DOHH2 (cell line): ENCODE measurements around the gene SRGAP2C.
"Not testable (repeated sequence)": the region's sequence is repeated elsewhere in the genome, so short reads cannot be mapped to it uniquely, and the experiment has no call there.

Experiments
- H3F3A ChIP-seq: fragments of 200-600 bp; sonication (generic), shearing (Covaris generic); 2 replicates; pipeline ENCODE4 v1.6.0; 2016; ENCODE audit warnings: antibody characterized with exemption, mild to moderate bottlenecking; ENCODE audit not compliant: control insufficient read depth, insufficient read depth
- H3K27ac ChIP-seq: fragments of 200-600 bp; sonication (generic); 2 replicates; pipeline ENCODE4 v1.5.1; 2014; ENCODE audit warnings: low read depth, mild to moderate bottlenecking, low read length, moderate library complexity
- H3K27me3 ChIP-seq: fragments of 200-600 bp; sonication (generic); 2 replicates; pipeline ENCODE4 v1.6.1; 2014; ENCODE audit warnings: mild to moderate bottlenecking, low read length, mixed read lengths; ENCODE audit not compliant: control insufficient read depth
- H3K36me3 ChIP-seq: fragments of 200-600 bp; sonication (generic); 2 replicates; pipeline ENCODE4 v1.6.1; 2014; ENCODE audit warnings: mild to moderate bottlenecking, low read length, moderate library complexity, mixed read lengths; ENCODE audit not compliant: control insufficient read depth
- H3K4me1 ChIP-seq: fragments of 200-600 bp; sonication (generic); 2 replicates; pipeline ENCODE4 v1.6.1; 2014; ENCODE audit warnings: mild to moderate bottlenecking, low read length, mixed read lengths; ENCODE audit not compliant: control insufficient read depth
- H3K4me2 ChIP-seq: fragments of 200-600 bp; sonication (generic); 2 replicates; pipeline ENCODE4 v1.6.0; 2014; ENCODE audit warnings: mild to moderate bottlenecking, low read length, moderate library complexity
- H3K4me3 ChIP-seq: fragments of 200-600 bp; sonication (generic); 2 replicates; pipeline ENCODE4 v1.5.1; 2014; ENCODE audit warnings: mild to moderate bottlenecking, low read length, mixed read lengths
- H3K79me2 ChIP-seq: fragments of 200-600 bp; sonication (generic); 2 replicates; pipeline ENCODE4 v1.6.1; 2014; ENCODE audit warnings: mild to moderate bottlenecking, low read length, mixed read lengths; ENCODE audit not compliant: control insufficient read depth
- H3K9me2 ChIP-seq: fragments of 200-600 bp; sonication (generic); replicated peaks from 2 replicates; pipeline ENCODE4 v1.6.1; 2014; ENCODE audit warnings: mild to moderate bottlenecking, low read length, mixed read lengths; ENCODE audit not compliant: control insufficient read depth
- H3K9me3 ChIP-seq: fragments of 200-600 bp; sonication (generic); 2 replicates; pipeline ENCODE4 v1.6.1; 2014; ENCODE audit warnings: antibody characterized with exemption, low read length, mixed read lengths; ENCODE audit not compliant: control insufficient read depth, insufficient read depth
- H4K20me1 ChIP-seq: fragments of 200-600 bp; sonication (generic); 2 replicates; pipeline ENCODE4 v1.6.0; 2014; ENCODE audit warnings: low read depth, mild to moderate bottlenecking, antibody characterized with exemption, low read length, moderate library complexity; ENCODE audit not compliant: control insufficient read depth, insufficient read depth

The SRGAP2C gene

DNA sequence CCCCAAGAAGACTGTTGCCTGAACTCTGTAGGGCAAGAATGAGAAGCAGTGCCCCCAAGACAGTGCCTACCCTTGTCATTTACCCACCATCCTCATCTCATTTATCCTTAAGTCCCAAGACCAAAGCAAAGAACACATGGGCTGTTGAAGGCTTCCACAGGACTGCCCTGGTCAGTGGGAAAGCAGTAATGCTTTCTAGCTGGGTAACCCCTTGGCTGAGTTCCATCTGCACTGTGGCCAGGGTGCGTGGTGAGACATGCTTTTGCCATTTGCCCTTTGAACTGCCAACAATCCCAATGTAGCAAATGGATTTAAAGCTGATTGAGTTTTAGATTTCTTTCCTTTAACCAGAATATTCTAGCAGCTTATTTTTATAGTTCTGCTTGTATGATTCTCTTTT lies 163.3 kb downstream of the SRGAP2C start:
- not testable (repeated sequence) for H3K27ac ChIP-seq, H3K9me3 ChIP-seq, H3K79me2 ChIP-seq, H3K36me3 ChIP-seq, H3F3A ChIP-seq, H3K4me2 ChIP-seq, H3K4me3 ChIP-seq, H3K27me3 ChIP-seq, H3K9me2 ChIP-seq, H4K20me1 ChIP-seq, H3K4me1 ChIP-seq

DNA sequence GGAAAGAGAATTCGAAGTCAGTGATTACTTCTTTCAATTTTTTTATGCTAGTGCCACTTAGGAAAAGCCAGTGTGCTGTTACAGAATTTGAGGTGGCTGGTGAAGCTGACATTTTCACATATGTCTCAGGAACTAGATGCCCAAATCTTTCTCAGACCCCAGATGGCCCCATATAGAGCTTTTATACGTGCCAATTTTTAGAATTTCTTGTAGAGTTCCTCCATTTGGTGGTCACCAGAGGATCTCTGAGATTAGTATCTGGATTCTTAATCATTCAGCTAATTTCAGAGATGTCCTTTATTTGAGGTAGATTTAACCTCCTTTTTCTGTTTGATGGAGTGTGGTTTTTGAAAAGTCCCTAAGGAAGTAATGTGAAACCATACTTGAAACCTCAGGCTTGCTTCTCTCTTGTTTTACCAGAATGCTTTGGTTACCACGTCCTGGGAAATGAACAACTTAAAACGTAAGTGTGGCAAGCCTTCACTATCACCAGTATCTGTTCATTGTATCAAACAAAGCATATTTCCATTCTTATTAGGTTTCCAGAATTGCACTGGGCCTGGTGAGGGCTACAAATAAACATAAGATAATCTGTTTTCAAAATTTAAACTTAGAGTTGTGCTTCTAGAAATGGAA lies 164.7 kb downstream of the SRGAP2C start:
- not testable (repeated sequence) for H3K4me1 ChIP-seq, H3K79me2 ChIP-seq, H3K4me3 ChIP-seq, H4K20me1 ChIP-seq, H3K27me3 ChIP-seq, H3F3A ChIP-seq, H3K36me3 ChIP-seq, H3K4me2 ChIP-seq, H3K9me2 ChIP-seq, H3K27ac ChIP-seq, H3K9me3 ChIP-seq

DNA sequence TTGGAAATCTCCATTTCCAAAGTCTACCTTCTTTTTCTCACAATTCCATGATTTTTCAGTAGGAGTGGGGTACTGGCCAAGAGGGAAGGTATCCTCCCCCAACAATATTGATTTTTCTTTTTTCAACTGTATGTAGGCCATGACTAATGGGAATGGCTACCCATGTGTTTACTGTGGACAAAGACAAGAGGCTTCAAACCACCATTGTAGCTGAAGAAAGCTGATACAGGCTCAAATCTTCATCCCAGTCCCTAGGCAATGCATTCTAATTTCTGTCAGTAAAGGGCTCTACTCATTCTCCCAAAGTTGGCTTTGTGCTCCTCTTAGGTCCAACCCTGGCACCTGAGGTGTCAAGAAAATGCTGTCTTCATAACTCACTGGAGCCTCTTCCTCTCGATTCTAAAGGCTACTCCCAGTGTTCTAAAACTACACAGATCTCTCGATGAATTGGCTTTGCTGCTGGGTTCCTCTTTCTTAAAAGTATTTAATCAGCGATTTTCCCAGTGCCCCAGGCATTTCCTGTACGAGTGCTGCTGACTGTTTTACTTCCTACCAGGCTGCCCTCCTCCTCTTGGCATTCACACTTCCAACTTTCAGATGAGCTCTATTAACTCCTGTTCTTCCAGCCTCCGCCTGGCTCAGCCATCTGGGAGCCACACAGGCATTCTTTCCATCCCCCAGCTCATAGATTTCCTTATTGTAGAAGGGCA lies 171.1 kb downstream of the SRGAP2C start:
- H3K36me3 ChIP-seq, H3K9me2 ChIP-seq, H3K4me1 ChIP-seq, H3K4me2 ChIP-seq, H3K79me2 ChIP-seq, H3K27me3 ChIP-seq, H3K4me3 ChIP-seq, H4K20me1 ChIP-seq, H3K27ac ChIP-seq, H3F3A ChIP-seq, H3K9me3 ChIP-seq: not testable (repeated sequence)

DNA sequence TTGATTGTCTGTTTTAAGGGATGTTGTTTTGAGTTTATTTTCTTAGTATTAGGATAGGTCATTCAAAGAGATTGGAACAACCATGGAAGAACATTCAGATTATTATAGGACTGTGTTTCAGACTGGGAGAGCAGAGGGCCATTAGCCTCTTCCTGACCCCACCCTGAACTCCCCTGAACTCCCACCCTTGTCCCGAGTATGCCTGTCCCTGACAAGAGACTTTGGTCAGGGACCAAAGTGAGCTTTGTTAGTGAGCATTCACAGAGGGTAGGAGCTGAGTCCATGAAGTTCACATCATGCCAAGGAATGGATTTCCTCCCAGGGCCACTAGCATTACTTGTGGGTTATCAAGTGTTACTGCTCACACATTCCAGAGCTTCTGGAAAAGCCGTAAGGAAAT lies 172.0 kb downstream of the SRGAP2C start:
- not testable (repeated sequence) for H3K9me2 ChIP-seq, H3K4me2 ChIP-seq, H3K79me2 ChIP-seq, H3K27ac ChIP-seq, H4K20me1 ChIP-seq, H3K4me1 ChIP-seq, H3K4me3 ChIP-seq, H3K36me3 ChIP-seq, H3F3A ChIP-seq, H3K27me3 ChIP-seq, H3K9me3 ChIP-seq

DNA sequence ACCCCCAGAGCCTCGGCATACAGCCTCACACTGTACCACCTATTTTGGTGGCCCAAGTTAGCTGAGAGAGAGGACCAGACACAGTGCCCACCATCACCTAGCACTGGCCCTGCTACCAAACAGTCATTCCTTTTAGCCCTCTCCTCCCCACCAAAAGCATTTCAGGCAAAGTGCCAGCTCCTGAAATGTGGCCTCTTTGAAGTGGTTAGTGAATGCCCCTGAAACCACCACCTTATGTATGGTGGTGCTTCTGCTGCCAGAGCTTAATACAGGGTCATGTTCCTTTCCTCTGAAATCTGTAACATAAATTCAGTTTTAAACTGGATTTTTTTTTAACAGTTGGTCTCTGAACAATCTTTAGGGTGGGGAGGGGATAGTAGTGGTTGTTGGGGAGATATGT lies 175.8 kb downstream of the SRGAP2C start:
- not testable (repeated sequence) for H3K4me3 ChIP-seq, H3K79me2 ChIP-seq, H3K4me1 ChIP-seq, H3K4me2 ChIP-seq, H3K27me3 ChIP-seq, H3K36me3 ChIP-seq, H4K20me1 ChIP-seq, H3K9me3 ChIP-seq, H3K9me2 ChIP-seq, H3K27ac ChIP-seq, H3F3A ChIP-seq

DNA sequence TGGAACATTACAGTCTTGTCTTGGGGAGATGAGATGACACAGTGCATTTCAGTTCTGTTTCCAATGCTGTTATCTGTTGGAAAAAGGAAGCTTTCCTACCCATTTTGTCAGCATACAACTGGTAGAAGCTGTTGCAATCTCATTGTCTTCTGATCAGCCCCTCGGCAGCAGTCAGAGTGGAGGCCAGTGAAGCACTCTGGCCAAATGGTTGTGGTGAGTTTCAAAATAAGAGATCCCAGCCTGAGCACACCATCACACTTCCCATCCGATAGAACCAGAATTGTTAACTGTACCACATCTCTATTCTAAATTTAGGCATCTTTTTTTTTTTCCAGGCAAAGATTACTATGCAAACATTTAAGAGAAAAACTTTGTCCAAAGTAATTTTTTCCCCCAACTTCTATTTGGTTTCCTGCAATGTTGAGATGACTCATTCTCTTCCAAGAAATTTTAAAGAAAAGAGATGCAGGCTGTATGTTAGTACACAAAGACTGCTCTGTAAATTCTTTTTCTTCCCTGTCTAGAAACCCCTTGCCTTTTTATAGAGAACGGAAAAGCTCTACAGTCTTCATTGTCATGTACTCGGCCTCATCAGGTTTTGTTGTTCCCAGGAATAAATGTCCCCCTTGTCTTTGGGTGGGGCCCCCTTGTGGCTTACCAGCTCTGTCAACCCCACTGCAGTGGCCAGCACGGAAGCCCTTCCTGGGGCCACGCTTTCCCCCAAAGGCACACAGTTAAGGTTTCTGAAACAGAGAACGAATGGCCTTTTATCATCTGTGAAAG lies 176.9 kb downstream of the SRGAP2C start:
- not testable (repeated sequence) for H4K20me1 ChIP-seq, H3K9me3 ChIP-seq, H3K4me2 ChIP-seq, H3F3A ChIP-seq, H3K27ac ChIP-seq, H3K36me3 ChIP-seq, H3K27me3 ChIP-seq, H3K4me1 ChIP-seq, H3K79me2 ChIP-seq, H3K4me3 ChIP-seq, H3K9me2 ChIP-seq

DNA sequence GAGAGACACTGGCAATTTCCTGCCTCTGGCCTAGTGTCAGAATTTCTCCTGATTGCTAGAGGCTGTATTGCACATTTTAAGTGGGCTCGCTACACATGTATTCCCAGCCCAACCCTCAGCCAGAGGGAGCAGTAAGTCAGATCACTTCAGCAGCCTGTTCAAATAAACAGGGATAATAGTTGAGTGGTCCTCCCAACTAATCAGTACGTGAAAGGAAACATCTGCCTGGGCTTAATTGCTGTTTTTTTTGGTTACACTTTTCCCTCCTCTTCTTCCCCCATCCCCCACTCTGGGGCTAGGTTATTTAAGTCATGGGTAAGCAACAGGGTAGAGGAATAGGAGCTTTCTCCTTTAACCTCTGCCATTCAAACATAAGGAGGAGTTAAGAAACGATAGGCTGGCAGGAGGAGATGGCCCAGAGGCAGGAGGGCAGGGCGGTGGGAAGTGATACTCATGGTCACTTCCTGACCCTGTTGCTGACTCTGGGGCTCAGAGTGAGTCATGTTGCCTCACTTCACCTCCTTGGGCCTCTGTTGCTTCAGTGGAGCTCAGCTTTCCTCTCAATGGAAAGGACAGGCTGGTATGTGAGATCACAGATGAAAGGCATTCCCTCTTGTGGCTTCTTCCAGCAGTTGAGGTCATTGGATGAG lies 177.6 kb downstream of the SRGAP2C start:
- H3K9me3 ChIP-seq, H3K79me2 ChIP-seq, H4K20me1 ChIP-seq, H3K27me3 ChIP-seq, H3K9me2 ChIP-seq, H3F3A ChIP-seq, H3K4me1 ChIP-seq, H3K4me3 ChIP-seq, H3K4me2 ChIP-seq, H3K36me3 ChIP-seq, H3K27ac ChIP-seq: not testable (repeated sequence)

DNA sequence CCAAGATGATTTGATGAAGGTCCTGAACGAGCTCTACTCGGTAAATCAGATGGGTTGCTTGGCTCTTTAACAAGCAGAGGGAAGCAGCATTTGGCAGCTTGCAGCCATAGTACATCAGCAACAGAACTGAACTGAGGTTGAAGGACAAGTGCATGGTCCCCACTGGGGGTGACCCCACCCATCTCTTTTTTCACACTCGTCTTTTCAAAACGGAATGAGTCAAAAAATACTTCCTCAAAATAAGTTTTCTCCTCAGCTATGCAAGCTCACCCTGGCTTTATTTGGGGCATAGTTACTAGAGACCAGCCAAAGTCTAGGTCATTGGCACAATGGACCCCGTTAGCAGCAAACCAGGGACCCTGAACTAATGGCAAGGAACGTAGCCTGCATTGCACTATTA lies 180.5 kb downstream of the SRGAP2C start:
- not testable (repeated sequence) for H3K4me1 ChIP-seq, H4K20me1 ChIP-seq, H3K4me3 ChIP-seq, H3K79me2 ChIP-seq, H3K27ac ChIP-seq, H3K9me2 ChIP-seq, H3K27me3 ChIP-seq, H3K4me2 ChIP-seq, H3K9me3 ChIP-seq, H3K36me3 ChIP-seq, H3F3A ChIP-seq
